Heart right ventricle (tissue), 16 donors: ENCODE data around the gene LPAR1. TPM values are rescaled to one million over a fixed set of nuclear protein-coding genes. Genes with fewer than 3 reads are reported as not detected.

Experiments
- ATAC-seq, 8 donors: fragments of 200-7000 bp; cut with Tn5 transposase; one replicate each; pipeline ENCODE4 v1.9.1; 2020; ENCODE audit warnings: mild to moderate bottlenecking in 8 of 8, moderate library complexity in 8 of 8, moderate number of reproducible peaks in 1 of 8
- DNase-seq, 2 donors: peaks; one replicate each; pipeline ENCODE4 v3.0.0-alpha.2; 2020
- H3K27ac ChIP-seq, 10 donors: fragments of 200-600 bp; sonication (generic) in 2 of 10; one replicate each; pipeline versions ENCODE4 v1.5.0 to v1.8.0; 2020 to 2022; ENCODE audit warnings: mild to moderate bottlenecking in 3 of 10
- H3K27me3 ChIP-seq, 7 donors: fragments of 200-600 bp; one replicate each; pipeline ENCODE4 v1.8.0; 2021 to 2022; ENCODE audit warnings: mild to moderate bottlenecking in 2 of 7
- H3K36me3 ChIP-seq, 9 donors: fragments of 200-600 bp; sonication (generic) in 1 of 9; one replicate each; pipeline versions ENCODE4 v1.5.0 to v1.8.0; 2020 to 2022; ENCODE audit warnings: mild to moderate bottlenecking in 2 of 9
- H3K4me1 ChIP-seq, 9 donors: fragments of 200-600 bp; sonication (generic) in 1 of 9; one replicate each; pipeline versions ENCODE4 v1.5.0 to v1.8.0; 2020 to 2022; ENCODE audit warnings: mild to moderate bottlenecking in 4 of 9
- H3K4me3 ChIP-seq, 10 donors: fragments of 200-600 bp; sonication (generic) in 2 of 10; one replicate each; pipeline versions ENCODE4 v1.5.0 to v1.8.0; 2020 to 2022; ENCODE audit warnings: mild to moderate bottlenecking in 7 of 10, moderate library complexity in 2 of 10
- H3K9me3 ChIP-seq, 11 donors: fragments of 200-600 bp in 10 of 11; sonication (generic) in 2 of 11; one replicate each; pipeline versions ENCODE4 v1.5.0 to v1.8.0; 2013 to 2022; ENCODE audit warnings: mild to moderate bottlenecking in 2 of 11, control low read depth in 1 of 11, moderate library complexity in 1 of 11
- WGBS, 2 donors: extraction: QIAGEN DNeasy Blood & Tissue Kit; methylation state at CpG; one replicate each; pipeline ENCODE4 v1.1.7; 2013; ENCODE audit warnings: inconsistent platforms in 1 of 2; 5-methylcytosine and 5-hydroxymethylcytosine counted together
- intact Hi-C, 10 donors: fragments of 100-400 bp; cut with DNase I; formaldehyde crosslinking; loops; one replicate each; pipeline versions ENCODE4 v1.11.1 to v1.14.2; 2022
- long read RNA-seq, 3 donors: library from polyadenylated mRNA; unstranded; transcript quantifications; one replicate each; pipeline ENCODE4 v2.0.0, GENCODE V29; 2020 to 2021
- polyA plus RNA-seq, 2 donors: library from polyadenylated mRNA; stranded (reverse); fragments of 200-250 nt; gene quantifications; one replicate each; pipeline ENCODE4 v1.2.3, GENCODE V29; 2013
- total RNA-seq, 10 donors: library from RNA; stranded (reverse); fragmentation: NEBNext Ultra II Directional in 3 of 10; extraction: Animal tissue kit (Norgen Biotek cat#: 25700) in 3 of 10; gene quantifications; one replicate each; pipeline versions ENCODE4 v1.2.1 to v1.2.4, GENCODE V29; 2021 to 2023
- TF ChIP-seq, protein P1 (sequence below), 9 donors: fragments of 200-600 bp; sonication (generic) in 2 of 9; IDR thresholded peaks; one replicate each; pipeline versions ENCODE4 v1.5.0 to v1.8.0; 2021 to 2022; ENCODE audit warnings: antibody characterized with exemption in 9 of 9, mild to moderate bottlenecking in 5 of 9, moderate library complexity in 1 of 9
- donor health status: Arrhythmogenic right ventricular cardiomyopathy.
- donor health status: ischemic (EF 13 %, LVEDD 7.1; RV severe dilation, severe dysfunction).
- donor health status: healthy with polysubstance abuse.
- donor health status: DM: no; HTN: yes; CAD: no.
- donor health status: DM: no; HTN: no; CAD: no.
- donor health status: ischemic (EF 25% LVEDD 6.9; RV normal size, moderate dysfunction).
- donor health status: ischemic (EF 25% LVEDD 5.7; RV mildly dilated, moderate dysfunction).
- donor health status: healthy.
- donor health status: DM: yes; HTN: yes; CAD: no.
- donor health status: Ischemic cardiomyopathy.
- donor health status: ischemic (EF 35%, LVEDD 5.7; RV mildly dilated, moderate dysfunction).
- donor health status: nonischemic (EF 11% LVEDD 7.7; RV severe dilation, severe dysfunction).
- donor health status: DM: yes; HTN: yes; CAD: no.
- donor health status: PGD.
- donor health status: ischemic (EF 29% LVEDD 5.4; RV normal size, mild dysfunction).
- donor health status: nonischemic (EF 23%, LVEDD 6.1; RV moderate dilation, normal function).

LPAR1 gene, protein sequence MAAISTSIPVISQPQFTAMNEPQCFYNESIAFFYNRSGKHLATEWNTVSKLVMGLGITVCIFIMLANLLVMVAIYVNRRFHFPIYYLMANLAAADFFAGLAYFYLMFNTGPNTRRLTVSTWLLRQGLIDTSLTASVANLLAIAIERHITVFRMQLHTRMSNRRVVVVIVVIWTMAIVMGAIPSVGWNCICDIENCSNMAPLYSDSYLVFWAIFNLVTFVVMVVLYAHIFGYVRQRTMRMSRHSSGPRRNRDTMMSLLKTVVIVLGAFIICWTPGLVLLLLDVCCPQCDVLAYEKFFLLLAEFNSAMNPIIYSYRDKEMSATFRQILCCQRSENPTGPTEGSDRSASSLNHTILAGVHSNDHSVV
- 10 to 100 TPM in 3 of 10 donors, 1 to 10 TPM in 7; 4.0 to 16.6 (median 7.6) TPM for total RNA-seq
- 1 to 10 TPM; 7.3 to 9.6 TPM for polyA plus RNA-seq
- long read RNA-seq, donor 1, partial matches to known transcripts: 2 of 15 reads
- long read RNA-seq, donor 1, other reads (novel, unspliced or antisense): 12 of 15 reads
- long read RNA-seq, donor 2, partial matches to known transcripts: 4 of 15 reads
- long read RNA-seq, donor 2, other reads (novel, unspliced or antisense): 10 of 15 reads
- long read RNA-seq, donor 3, partial matches to known transcripts: 4 of 20 reads
- long read RNA-seq, donor 3, other reads (novel, unspliced or antisense): 15 of 20 reads

DNA sequence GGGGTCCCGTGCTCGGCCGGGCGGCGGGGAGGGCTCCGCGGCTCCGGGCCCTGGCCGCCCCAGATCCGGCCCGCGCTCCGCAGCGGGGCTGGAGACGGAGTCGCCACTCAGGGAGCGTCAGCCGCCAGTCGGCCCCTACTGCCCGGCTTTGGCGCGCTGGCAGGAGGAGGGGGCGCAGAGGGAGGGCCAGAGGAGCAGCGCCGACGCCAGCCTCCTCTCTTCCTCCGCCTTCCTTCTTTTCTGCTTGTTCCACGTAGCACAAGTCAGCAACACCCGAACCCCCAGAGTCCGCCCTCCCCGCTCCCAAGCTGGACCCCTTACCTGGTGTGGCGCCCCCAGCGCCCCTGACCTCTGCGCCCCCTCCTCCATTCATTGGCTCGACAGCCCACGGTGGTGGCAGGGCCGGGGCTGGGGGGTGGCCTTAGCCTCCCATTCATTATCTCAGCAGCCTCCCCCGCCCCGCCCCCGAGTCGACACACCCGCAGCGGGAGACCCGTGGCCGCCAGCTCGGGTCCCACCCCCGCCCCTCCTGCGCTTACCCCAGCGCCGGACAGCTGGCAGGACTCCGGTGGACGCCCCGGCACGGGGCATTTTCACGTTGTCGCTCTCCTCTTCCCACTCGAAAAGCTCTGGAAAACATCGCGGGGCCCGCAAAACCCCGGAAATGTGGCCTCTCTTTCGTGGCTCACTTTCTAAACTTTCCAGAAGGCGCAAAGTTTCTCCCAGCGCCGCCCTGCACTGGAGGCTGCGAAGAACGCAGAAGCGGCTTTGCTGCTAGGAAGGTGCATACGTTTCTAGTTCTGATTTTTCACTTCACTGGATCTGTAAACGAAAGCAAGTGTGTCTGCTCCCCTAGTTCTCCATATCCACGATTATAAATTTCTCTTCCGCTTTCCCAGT lies at the start of gene LPAR1:
Gene LPAR1 (minus strand): TSS at position 140 of the 900 bp plus-strand sequence. CDS start 66,353 bp downstream, outside the sequence.
- Histone ChIP-seq H3K9me3 (no peaks in the 10 kb centered on the region), H3K4me3 (peak within 1 kb of the TSS; percentile 35 to 70 (median 56)), H3K27ac (peak within 1 kb of the TSS; percentile 52 to 91 (median 78)), H3K4me1 (peaks cover 0 to 33% (median 6%) of the 10 kb centered on the region in 9 donors), H3K36me3 (no peaks in the 10 kb centered on the region), H3K27me3 (peaks cover 4 to 57% (median 49%) of the 10 kb centered on the region in 7 donors)
- ATAC-seq (peak; percentile 44 to 72 (median 60)), DNase-seq (peak; percentile 18 to 65)
- TF ChIP-seq, protein P1, sequence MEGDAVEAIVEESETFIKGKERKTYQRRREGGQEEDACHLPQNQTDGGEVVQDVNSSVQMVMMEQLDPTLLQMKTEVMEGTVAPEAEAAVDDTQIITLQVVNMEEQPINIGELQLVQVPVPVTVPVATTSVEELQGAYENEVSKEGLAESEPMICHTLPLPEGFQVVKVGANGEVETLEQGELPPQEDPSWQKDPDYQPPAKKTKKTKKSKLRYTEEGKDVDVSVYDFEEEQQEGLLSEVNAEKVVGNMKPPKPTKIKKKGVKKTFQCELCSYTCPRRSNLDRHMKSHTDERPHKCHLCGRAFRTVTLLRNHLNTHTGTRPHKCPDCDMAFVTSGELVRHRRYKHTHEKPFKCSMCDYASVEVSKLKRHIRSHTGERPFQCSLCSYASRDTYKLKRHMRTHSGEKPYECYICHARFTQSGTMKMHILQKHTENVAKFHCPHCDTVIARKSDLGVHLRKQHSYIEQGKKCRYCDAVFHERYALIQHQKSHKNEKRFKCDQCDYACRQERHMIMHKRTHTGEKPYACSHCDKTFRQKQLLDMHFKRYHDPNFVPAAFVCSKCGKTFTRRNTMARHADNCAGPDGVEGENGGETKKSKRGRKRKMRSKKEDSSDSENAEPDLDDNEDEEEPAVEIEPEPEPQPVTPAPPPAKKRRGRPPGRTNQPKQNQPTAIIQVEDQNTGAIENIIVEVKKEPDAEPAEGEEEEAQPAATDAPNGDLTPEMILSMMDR (IDR thresholded peaks at IDR 0.05): no peak
- intact Hi-C loops: loop anchor here in 3 of 10 donors (5.0 to 10.0 kb wide), 3 partner anchors 144 to 259 kb away; no protein-coding TSS in a partner anchor
- WGBS, 2 donors: 1% methylated on average over 62 to 72 of the region's 72 CpGs

DNA sequence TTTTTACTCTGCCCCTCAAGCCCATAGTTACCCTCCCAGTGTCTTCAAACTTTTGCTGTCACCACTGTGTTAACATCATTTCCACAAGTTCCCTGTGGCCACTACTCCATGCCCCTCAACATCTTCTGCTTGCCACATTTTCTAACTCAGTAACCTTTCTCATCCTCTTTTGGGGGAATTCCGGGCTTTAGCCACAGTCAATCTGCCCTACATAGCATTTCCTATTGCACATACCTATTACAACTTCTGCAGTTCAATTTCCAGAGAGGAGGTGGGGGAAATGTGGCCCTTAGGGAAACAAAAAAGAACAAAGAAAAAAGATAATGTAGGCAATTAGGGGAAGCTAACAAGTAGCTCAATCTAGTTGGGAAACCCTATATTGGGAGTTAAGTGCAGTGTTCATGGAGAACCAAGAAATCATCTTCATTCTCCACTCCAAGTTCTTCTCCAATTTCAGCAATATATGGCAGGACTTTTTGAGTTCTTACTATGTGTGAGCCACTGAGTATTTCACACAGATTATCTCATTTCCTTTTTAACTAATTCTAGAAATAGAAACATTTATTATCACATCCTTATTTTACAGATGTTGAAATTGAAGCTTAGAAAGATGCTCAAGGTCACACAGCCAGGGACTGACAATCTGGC lies 40.2 kb upstream of the LPAR1 start:
- TF ChIP-seq, protein P1 (IDR thresholded peaks at IDR 0.05): no peak
- Histone ChIP-seq H3K27me3 (no peaks in the 10 kb centered on the region), H3K9me3 (no peaks in the 10 kb centered on the region), H3K4me1 (peaks cover 0 to 38% (median 0%) of the 10 kb centered on the region in 9 donors), H3K4me3 (no peak overlapping the region), H3K27ac (peak overlapping the region in 1 of 10 donors; percentile 17), H3K36me3 (no peaks in the 10 kb centered on the region)
- intact Hi-C loops: no loop called here
- ATAC-seq (no peak), DNase-seq (no peak)
- WGBS, 2 donors: 77 to 80% methylated on average over 1 of the region's 1 CpG

DNA sequence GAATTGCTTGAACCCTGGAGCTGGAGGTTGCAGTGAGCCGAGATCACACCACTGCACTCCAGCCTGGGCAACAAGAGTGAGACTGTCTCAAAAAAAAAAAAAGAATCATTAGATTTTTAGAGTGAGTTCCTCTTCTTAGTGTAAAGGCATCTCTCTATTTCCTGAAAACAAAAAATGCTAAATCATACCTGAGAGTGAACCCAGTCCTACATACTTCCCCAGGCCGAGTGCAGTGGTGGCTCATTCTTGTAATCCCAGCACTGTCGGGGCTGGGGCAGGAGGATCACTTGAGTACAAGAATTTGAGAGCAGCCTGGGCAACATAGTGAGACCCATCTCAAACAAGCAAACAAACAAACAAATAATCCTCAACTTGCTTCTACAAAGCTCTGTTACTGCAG lies 38.2 kb upstream of the LPAR1 start:
- Histone ChIP-seq H3K27me3 (no peaks in the 10 kb centered on the region), H3K4me1 (peaks cover 0 to 38% (median 0%) of the 10 kb centered on the region in 9 donors), H3K27ac (peak overlapping the region in 1 of 10 donors; percentile 50), H3K9me3 (no peaks in the 10 kb centered on the region), H3K4me3 (no peak overlapping the region), H3K36me3 (no peaks in the 10 kb centered on the region)
- WGBS, 2 donors: 81 to 90% methylated on average over 3 of the region's 3 CpGs
- TF ChIP-seq, protein P1 (IDR thresholded peaks at IDR 0.05): no peak
- ATAC-seq (no peak), DNase-seq (no peak)
- intact Hi-C loops: no loop called here
